K562 (cell line): Measurements from ENCODE around the gene ANXA4. TPM values are rescaled to one million over a fixed set of nuclear protein-coding genes. Genes with fewer than 3 reads are reported as not detected.

Source experiments
- ATAC-seq: fragments of 200-7000 bp; cut with Tn5 transposase; 3 replicates; pipeline ENCODE4 v1.9.1; 2020; ENCODE audit warnings: moderate library complexity
- BruUV-seq: library from RNA; stranded (reverse); fragments of 400-500 nt; replicated peaks from 2 replicates; lab custom pipeline; 2021; lab: Mats Ljungman, UMichigan
- CTCF ChIA-PET: fragments of 300-600 bp; formaldehyde crosslinking; extraction: SDS; loops from one replicate; lab custom pipeline; 2021; ENCODE audit warnings: low intra/inter-chr PET ratio; lab: Yijun Ruan, JAX
- POLR2A ChIA-PET: fragments of 300-600, 350-650 bp; sonication (Branson Sonifier 250); formaldehyde crosslinking; extraction: SDS; loops from one replicate; lab custom pipeline; 2021; ENCODE audit warnings: antibody characterized with exemption, inconsistent platforms; lab: Yijun Ruan, JAX
- DNase-seq, 4 experiments: peaks; one replicate each; pipeline versions ENCODE4 v3.0.0 to v3.0.0-alpha.2; 2011 to 2018; ENCODE audit warnings: low spot score in 3 of 4, mixed read lengths in 3 of 4; ENCODE audit errors: extremely low read depth in 1 of 4
- FAIRE-seq: peaks from 2 replicates; lab custom pipeline; 2011; peaks lifted over from hg19 to GRCh38; lab: Jason Lieb, UNC
- H2AFZ ChIP-seq: 2 replicates; pipeline ENCODE4 v1.6.0; 2011; ENCODE audit warnings: low read depth, low read length, control low read depth, inconsistent platforms
- H3K27ac ChIP-seq: fragments of 200-600 bp; 3 replicates; pipeline ENCODE4 v1.8.0; 2011; ENCODE audit warnings: low read depth, mild to moderate bottlenecking, control low read depth, inconsistent platforms, low read length, moderate library complexity, mixed read lengths; ENCODE audit errors: extremely low read depth
- H3K27me3 ChIP-seq, 2 experiments: fragments of 300-600 bp in 1 of 2; 2 replicates in 1 of 2; 3 replicates in 1 of 2; pipeline versions ENCODE4 v1.6.0 to v1.8.0; 2011; ENCODE audit warnings: inconsistent platforms in 2 of 2, low read length in 2 of 2, mild to moderate bottlenecking in 1 of 2, mixed read lengths in 1 of 2, moderate library complexity in 1 of 2; ENCODE audit not compliant: control insufficient read depth in 2 of 2, insufficient read depth in 2 of 2
- H3K36me3 ChIP-seq: fragments of 300-600 bp; 3 replicates; pipeline ENCODE4 v1.8.0; 2011; ENCODE audit warnings: mild to moderate bottlenecking, low read length, inconsistent platforms; ENCODE audit not compliant: control insufficient read depth, insufficient read depth
- H3K4me1 ChIP-seq, 2 experiments: fragments of 200-600 bp in 1 of 2; replicated peaks in 1 of 2; 2 replicates in 1 of 2; 3 replicates in 1 of 2; pipeline versions ENCODE4 v1.5.1 to v1.8.0; 2011; ENCODE audit warnings: inconsistent platforms in 2 of 2, low read length in 2 of 2, mild to moderate bottlenecking in 1 of 2, mixed read lengths in 1 of 2, moderate library complexity in 1 of 2; ENCODE audit not compliant: control insufficient read depth in 2 of 2, insufficient read depth in 2 of 2
- H3K4me2 ChIP-seq: 2 replicates; pipeline ENCODE4 v1.6.1; 2011; ENCODE audit warnings: low read length, control low read depth, inconsistent platforms, mixed read lengths; ENCODE audit not compliant: insufficient read depth
- H3K4me3 ChIP-seq: fragments of 200-600 bp; sonication (generic), shearing (Covaris generic); 2 replicates; pipeline ENCODE4 v1.5.1; 2016; ENCODE audit warnings: control low read depth, inconsistent platforms
- H3K79me2 ChIP-seq: fragments of 200-600 bp; 3 replicates; pipeline ENCODE4 v1.8.0; 2011; ENCODE audit warnings: low read length, inconsistent platforms; ENCODE audit not compliant: control insufficient read depth, insufficient read depth
- H3K9ac ChIP-seq, 2 experiments: 2 replicates each; pipeline versions ENCODE4 v1.6.0 to v1.6.1; 2011; ENCODE audit warnings: low read depth in 2 of 2, low read length in 2 of 2, control low read depth in 1 of 2, inconsistent platforms in 1 of 2, mild to moderate bottlenecking in 1 of 2, mixed read lengths in 1 of 2; ENCODE audit not compliant: insufficient read depth in 1 of 2
- H3K9me1 ChIP-seq: one replicate; pipeline ENCODE4 v1.6.0; 2011; ENCODE audit warnings: inconsistent platforms, mild to moderate bottlenecking, low read length, moderate library complexity; ENCODE audit not compliant: control insufficient read depth, insufficient read depth
- H3K9me3 ChIP-seq: replicated peaks from 2 replicates; pipeline ENCODE4 v1.5.1; 2011; ENCODE audit warnings: low read depth, low read length, inconsistent platforms; ENCODE audit not compliant: control insufficient read depth, insufficient read depth
- H4K20me1 ChIP-seq: replicated peaks from 2 replicates; pipeline ENCODE4 v1.6.1; 2011; ENCODE audit warnings: low read length, inconsistent platforms, mixed read lengths; ENCODE audit not compliant: control insufficient read depth, insufficient read depth
- ARID1B ChIP-seq: fragments of 450-650 bp; IDR thresholded peaks from 2 replicates; pipeline ENCODE4 v1.6.1; 2016; ENCODE audit warnings: antibody characterized with exemption, mild to moderate bottlenecking, inconsistent platforms
- ATF4 ChIP-seq: fragments of 450-650 bp; formaldehyde crosslinking; IDR thresholded peaks from 2 replicates; pipeline ENCODE4 v1.4.0; 2022; ENCODE audit warnings: mild to moderate bottlenecking, moderate library complexity
- CHD1 ChIP-seq: fragments of 200-600 bp; sonication (generic); IDR thresholded peaks from one replicate; pipeline ENCODE4 v1.6.1; 2012; ENCODE audit warnings: mild to moderate bottlenecking, moderate library complexity, low read length, inconsistent platforms
- ETV1 ChIP-seq: fragments of 450-650 bp; conservative IDR thresholded peaks from 2 replicates; pipeline ENCODE4 v1.6.1; 2016; ENCODE audit warnings: missing genetic modification characterization, control low read depth, low read depth, missing compliant biosample characterization
- FOXK2 ChIP-seq, 2 experiments: fragments of 450-650 bp; IDR thresholded peaks in 1 of 2; conservative IDR thresholded peaks in 1 of 2; 2 replicates each; pipeline ENCODE4 v1.6.1; 2016; ENCODE audit warnings: low read depth in 2 of 2, mild to moderate bottlenecking in 1 of 2
- GATAD2B ChIP-seq: fragments of 450-650 bp; IDR thresholded peaks from 2 replicates; pipeline ENCODE4 v1.6.1; 2017; ENCODE audit warnings: mild to moderate bottlenecking, borderline replicate concordance
- MAFG ChIP-seq: fragments of 450-650 bp; conservative IDR thresholded peaks from 2 replicates; pipeline ENCODE4 v1.6.1; 2016; ENCODE audit warnings: missing genetic modification characterization, missing compliant biosample characterization
- NCOR1 ChIP-seq: fragments of 450-650 bp; IDR thresholded peaks from 2 replicates; pipeline ENCODE4 v1.6.1; 2016; ENCODE audit warnings: mild to moderate bottlenecking, moderate library complexity
- RCOR1 ChIP-seq, 2 experiments: IDR thresholded peaks; 2 replicates each; pipeline ENCODE4 v1.6.1; 2012; ENCODE audit warnings: low read depth in 2 of 2, low read length in 2 of 2, borderline replicate concordance in 1 of 2, improper control_type of control experiment in 1 of 2
- SMC3 ChIP-seq: conservative IDR thresholded peaks from 2 replicates; pipeline ENCODE4 v1.6.1; 2011; ENCODE audit warnings: low read depth, low read length, improper control_type of control experiment; ENCODE audit not compliant: insufficient read depth
- SOX6 ChIP-seq: fragments of 450-650 bp; IDR thresholded peaks from 2 replicates; pipeline ENCODE4 v1.6.1; 2014; ENCODE audit warnings: mild to moderate bottlenecking
- STAT5A ChIP-seq: IDR thresholded peaks from 2 replicates; pipeline ENCODE4 v1.6.1; 2012; ENCODE audit warnings: low read length, inconsistent platforms, borderline replicate concordance
- TAF9B ChIP-seq: fragments of 450-650 bp; IDR thresholded peaks from 2 replicates; pipeline ENCODE4 v1.6.1; 2018; ENCODE audit warnings: mild to moderate bottlenecking; ENCODE audit not compliant: partially characterized antibody
- ZNF717 ChIP-seq: fragments of 250-450 bp; sonication (Bioruptor Pico); IDR thresholded peaks from 2 replicates; pipeline ENCODE4 v1.5.0; 2021
- WGBS: fragments of 100-300 bp; shearing (Covaris generic); methylation state at CpG from one replicate; pipeline ENCODE4 v1.1.6; 2016; ENCODE audit warnings: low coverage, mixed read lengths; ENCODE audit not compliant: insufficient coverage; ENCODE audit errors: missing lambda C conversion rate; 5-methylcytosine and 5-hydroxymethylcytosine counted together
- in situ Hi-C: fragments of 300-500 bp; cut with MboI; formaldehyde crosslinking; loops from 4 replicates; pipeline ENCODE4 v1.15.0; 2018; ENCODE audit warnings: inconsistent platforms, mixed read lengths
- intact Hi-C: fragments of 100-400 bp; cut with micrococcal nuclease; formaldehyde crosslinking; loops from 2 replicates; pipeline ENCODE4 v1.14.2; 2022
- polyA plus RNA-seq, 8 experiments: library from polyadenylated mRNA; depleted of rRNA in 4 of 8; stranded (reverse) in 5 of 8; unstranded in 3 of 8; fragments of >200 nt; fragmentation: Nextera tagmentation in 2 of 8; fragmentation: Illumina TruSeq in 1 of 8; extraction: Ambion mirVana in 2 of 8; extraction: Trizol in 1 of 8; gene quantifications; 2 replicates each; pipeline versions ENCODE4 v1.2.1 to v1.2.3, GENCODE V29; 2011 to 2014; ENCODE audit warnings: inconsistent platforms in 1 of 8, missing spikeins in 1 of 8
- total RNA-seq, 7 experiments: library from RNA; depleted of rRNA in 6 of 7; stranded (reverse); fragments of >200 nt in 6 of 7; fragmentation: Illumina TruSeq in 2 of 7; extraction: Trizol in 2 of 7; gene quantifications; 2 replicates each; pipeline versions ENCODE4 v1.2.1 to v1.2.3, GENCODE V29; 2011 to 2021; ENCODE audit warnings: low replicate concordance in 1 of 7
- TF ChIP-seq, protein P1 (sequence below): fragments of 450-650 bp; IDR thresholded peaks from 2 replicates; pipeline ENCODE4 v1.6.1; 2016
- TF ChIP-seq, protein P2 (sequence below): IDR thresholded peaks from 2 replicates; pipeline ENCODE4 v1.6.1; 2016; ENCODE audit warnings: missing genetic modification characterization, missing compliant biosample characterization

Gene ANXA4
- total and polyA plus RNA-seq, 9 of the 15 experiments (the other 6 are each of a cell fraction or from before 2014, with no cell fraction given): 3.4 to 13.6 (median 11.6) TPM

DNA sequence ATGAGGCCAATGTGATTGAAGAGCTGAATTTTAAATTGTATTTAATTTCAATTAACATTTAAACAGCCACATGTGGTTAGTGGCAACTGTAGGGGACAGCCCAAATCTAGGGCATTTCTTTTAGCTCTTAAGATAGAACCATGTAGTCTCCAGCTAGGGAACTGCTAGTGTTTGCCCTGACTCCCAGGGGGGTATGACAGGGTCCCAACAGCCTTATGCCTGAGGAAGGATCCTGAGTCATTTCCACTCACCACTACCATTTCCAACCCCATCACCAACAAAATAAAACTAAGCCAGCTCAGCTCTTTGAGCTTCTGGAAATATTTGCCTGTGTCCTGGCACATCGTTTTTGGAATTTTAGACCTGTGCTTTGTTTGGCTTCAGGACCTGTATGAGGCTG lies 73.8 kb downstream of the ANXA4 start (continued):
- TF ChIP-seq ATF4 (CRISPR knock-in tag): no peak
- no peak for TF ChIP-seq ZNF717 (CRISPR knock-in tag)

DNA sequence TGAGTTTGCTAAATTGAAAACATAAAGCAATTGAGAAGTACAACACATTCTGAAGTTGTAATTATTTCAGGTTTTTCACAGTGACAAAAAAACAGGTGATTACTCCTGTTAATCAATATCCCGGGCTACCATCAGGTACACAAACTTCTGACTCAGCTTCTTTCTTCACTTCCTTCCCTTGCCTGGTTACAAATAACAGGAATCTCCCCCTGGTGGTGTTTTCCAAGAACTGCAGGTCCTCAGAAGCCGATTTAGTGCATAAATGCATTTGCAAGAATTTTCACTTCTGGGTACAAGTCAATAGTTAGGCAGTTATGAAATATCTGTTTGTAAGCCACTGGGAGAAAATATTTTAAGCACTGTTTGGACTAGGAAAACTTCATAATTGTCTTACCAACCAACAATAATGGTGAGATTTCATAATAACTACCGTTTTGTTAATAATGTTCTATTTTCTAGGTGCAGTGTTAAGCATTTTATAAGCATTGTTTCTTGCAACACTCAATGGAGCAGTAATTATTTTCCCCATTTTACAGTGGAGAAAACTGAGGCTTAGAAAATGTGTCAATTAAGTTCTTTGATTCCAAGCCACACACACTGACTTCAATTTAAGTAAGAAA lies 75.1 kb downstream of the ANXA4 start:
- BruUV-seq: no TSS peak
- H3K36me3 ChIP-seq: no peaks in the 10 kb centered on the region
- H3K79me2 ChIP-seq: no peaks in the 10 kb centered on the region
- no peak overlapping the region for H3K4me3 ChIP-seq
- intact Hi-C loops (loop anchor here (1.0 to 5.0 kb wide), 3 partner anchors 75 to 260 kb away; partner anchors contain the start of gene ANXA4), in situ Hi-C loops (no loop called here)
- DNase-seq: peak; percentile 61 to 87 (median 64)
- ATAC-seq: peak; percentile 84
- CTCF ChIA-PET: interaction anchor here (0.5 to 2.8 kb wide), 5 partner anchors 85 to 507 kb away, joined by 3 to 28 read pairs (median 3); no protein-coding TSS in a partner anchor
- H4K20me1 ChIP-seq: no peaks in the 10 kb centered on the region
- WGBS: 8% methylated on average over 3 of the region's 3 CpGs
- H3K9me3 ChIP-seq: no peaks in the 10 kb centered on the region
- no peaks in the 10 kb centered on the region for H3K27me3 ChIP-seq
- H3K4me1 ChIP-seq: peaks cover 10 to 15% of the 10 kb centered on the region in 2 experiments; a peak in 4 of 5 replicates
- H2AFZ ChIP-seq: no peak overlapping the region
- no peak overlapping the region for H3K4me2 ChIP-seq
- POLR2A ChIA-PET: interaction anchor here (0.7 to 3.3 kb wide), 6 partner anchors 11 to 877 kb away, joined by 3 to 18 read pairs (median 6); no protein-coding TSS in a partner anchor
- peak; percentile 86 for FAIRE-seq
- no peak overlapping the region for H3K27ac ChIP-seq
- no peaks in the 10 kb centered on the region for H3K9me1 ChIP-seq
- no peak overlapping the region for H3K9ac ChIP-seq
- TF ChIP-seq GATAD2B (0 out of 2 replicates have a peak, but pooled peaks have one; percentile 28), SMC3 (peak; percentile 64), TAF9B (peak; percentile 14), STAT5A (peak; percentile 10; the same call in 1 of the 2 replicates), CHD1 (no peak), NCOR1 (peak; percentile 39), SOX6 (peak; percentile 17; the same call in 1 of the 2 replicates), RCOR1 (IDR thresholded peaks at IDR 0.05; ENCODE audit: borderline replicate concordance in 1 of 2, low read depth in 2 of 2, low read length in 2 of 2) (peak in 1 of 2 experiments; percentile 46; a peak in 1 of 4 replicates), MAFG (tag) (peak; percentile 94), ARID1B (peak; percentile 55), ETV1 (peak; percentile 60), FOXK2 (conservative IDR thresholded peaks at IDR 0.05 in 1 of 2, IDR thresholded peaks at IDR 0.05 in 1 of 2; ENCODE audit: low read depth in 2 of 2) (0 out of 4 replicates have a peak, but pooled peaks of 1 of the 2 experiments have one; percentile 35)
- TF ChIP-seq, protein P1, sequence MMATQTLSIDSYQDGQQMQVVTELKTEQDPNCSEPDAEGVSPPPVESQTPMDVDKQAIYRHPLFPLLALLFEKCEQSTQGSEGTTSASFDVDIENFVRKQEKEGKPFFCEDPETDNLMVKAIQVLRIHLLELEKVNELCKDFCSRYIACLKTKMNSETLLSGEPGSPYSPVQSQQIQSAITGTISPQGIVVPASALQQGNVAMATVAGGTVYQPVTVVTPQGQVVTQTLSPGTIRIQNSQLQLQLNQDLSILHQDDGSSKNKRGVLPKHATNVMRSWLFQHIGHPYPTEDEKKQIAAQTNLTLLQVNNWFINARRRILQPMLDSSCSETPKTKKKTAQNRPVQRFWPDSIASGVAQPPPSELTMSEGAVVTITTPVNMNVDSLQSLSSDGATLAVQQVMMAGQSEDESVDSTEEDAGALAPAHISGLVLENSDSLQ: no peak
- TF ChIP-seq, protein P2, sequence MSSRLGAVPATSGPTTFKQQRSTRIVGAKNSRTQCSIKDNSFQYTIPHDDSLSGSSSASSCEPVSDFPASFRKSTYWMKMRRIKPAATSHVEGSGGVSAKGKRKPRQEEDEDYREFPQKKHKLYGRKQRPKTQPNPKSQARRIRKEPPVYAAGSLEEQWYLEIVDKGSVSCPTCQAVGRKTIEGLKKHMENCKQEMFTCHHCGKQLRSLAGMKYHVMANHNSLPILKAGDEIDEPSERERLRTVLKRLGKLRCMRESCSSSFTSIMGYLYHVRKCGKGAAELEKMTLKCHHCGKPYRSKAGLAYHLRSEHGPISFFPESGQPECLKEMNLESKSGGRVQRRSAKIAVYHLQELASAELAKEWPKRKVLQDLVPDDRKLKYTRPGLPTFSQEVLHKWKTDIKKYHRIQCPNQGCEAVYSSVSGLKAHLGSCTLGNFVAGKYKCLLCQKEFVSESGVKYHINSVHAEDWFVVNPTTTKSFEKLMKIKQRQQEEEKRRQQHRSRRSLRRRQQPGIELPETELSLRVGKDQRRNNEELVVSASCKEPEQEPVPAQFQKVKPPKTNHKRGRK (tag): peak; percentile 68
